Measurements from ENCODE around the gene CDC25B. TPM values are rescaled to one million over a fixed set of nuclear protein-coding genes. Genes with fewer than 3 reads are reported as not detected.

Gene CDC25B
- total RNA-seq, 1 experiment from 2014 or later, result 69.6 TPM

GRCh38 chr20:3784863-3785239 lies 11.3 kb upstream of the CDC25B start:
- Mint-ChIP-seq H3K4me1 (ENCODE audit: low read depth, unreplicated experiment) (peaks cover 31% of the 10 kb centered on the region), H3K27ac (ENCODE audit: unreplicated experiment) (peak overlapping the region; percentile 44), H3K36me3 (ENCODE audit: insufficient read depth, unreplicated experiment) (peaks cover 42% of the 10 kb centered on the region), H3K27me3 (ENCODE audit: unreplicated experiment) (peaks cover 11% of the 10 kb centered on the region), H3K4me3 (ENCODE audit: low read depth, unreplicated experiment) (no peak overlapping the region), H3K9me3 (ENCODE audit: low read depth, unreplicated experiment) (no peaks in the 10 kb centered on the region)
- no TSS peak for BruUV-seq (replicated peaks)
- CTCF ChIA-PET, result interaction anchor here (3.2 kb wide), 1 partner anchor 35 kb away, joined by 25 read pairs; the partner anchor contains the start of gene AP5S1
- no peak for DNase-seq
- TF ChIP-seq, protein P1, sequence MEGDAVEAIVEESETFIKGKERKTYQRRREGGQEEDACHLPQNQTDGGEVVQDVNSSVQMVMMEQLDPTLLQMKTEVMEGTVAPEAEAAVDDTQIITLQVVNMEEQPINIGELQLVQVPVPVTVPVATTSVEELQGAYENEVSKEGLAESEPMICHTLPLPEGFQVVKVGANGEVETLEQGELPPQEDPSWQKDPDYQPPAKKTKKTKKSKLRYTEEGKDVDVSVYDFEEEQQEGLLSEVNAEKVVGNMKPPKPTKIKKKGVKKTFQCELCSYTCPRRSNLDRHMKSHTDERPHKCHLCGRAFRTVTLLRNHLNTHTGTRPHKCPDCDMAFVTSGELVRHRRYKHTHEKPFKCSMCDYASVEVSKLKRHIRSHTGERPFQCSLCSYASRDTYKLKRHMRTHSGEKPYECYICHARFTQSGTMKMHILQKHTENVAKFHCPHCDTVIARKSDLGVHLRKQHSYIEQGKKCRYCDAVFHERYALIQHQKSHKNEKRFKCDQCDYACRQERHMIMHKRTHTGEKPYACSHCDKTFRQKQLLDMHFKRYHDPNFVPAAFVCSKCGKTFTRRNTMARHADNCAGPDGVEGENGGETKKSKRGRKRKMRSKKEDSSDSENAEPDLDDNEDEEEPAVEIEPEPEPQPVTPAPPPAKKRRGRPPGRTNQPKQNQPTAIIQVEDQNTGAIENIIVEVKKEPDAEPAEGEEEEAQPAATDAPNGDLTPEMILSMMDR (IDR thresholded peaks at IDR 0.05; ENCODE audit: unreplicated experiment), result no peak
- intact Hi-C loops (cut with micrococcal nuclease; ENCODE audit: unreplicated experiment), result no loop called here

GRCh38 chr20:3785240-3786125 lies 10.6 kb upstream of the CDC25B start:
- DNase-seq, result no peak
- Mint-ChIP-seq H3K4me3 (ENCODE audit: low read depth, unreplicated experiment) (peak overlapping the region; percentile 50), H3K4me1 (ENCODE audit: low read depth, unreplicated experiment) (peaks cover 27% of the 10 kb centered on the region), H3K36me3 (ENCODE audit: insufficient read depth, unreplicated experiment) (peaks cover 42% of the 10 kb centered on the region), H3K27ac (ENCODE audit: unreplicated experiment) (no peak overlapping the region), H3K9me3 (ENCODE audit: low read depth, unreplicated experiment) (no peaks in the 10 kb centered on the region), H3K27me3 (ENCODE audit: unreplicated experiment) (peaks cover 5% of the 10 kb centered on the region)
- intact Hi-C loops (cut with micrococcal nuclease; ENCODE audit: unreplicated experiment), result loop anchor here (2.0 kb wide), 1 partner anchor 35 kb away; the partner anchor contains the start of gene AP5S1
- TSS peak; percentile 61 for BruUV-seq (replicated peaks)
- TF ChIP-seq, protein P1 (IDR thresholded peaks at IDR 0.05; ENCODE audit: unreplicated experiment), result no peak
- CTCF ChIA-PET, result interaction anchor here (3.2 kb wide), 1 partner anchor 34 kb away, joined by 25 read pairs; the partner anchor contains the start of gene AP5S1

DNA sequence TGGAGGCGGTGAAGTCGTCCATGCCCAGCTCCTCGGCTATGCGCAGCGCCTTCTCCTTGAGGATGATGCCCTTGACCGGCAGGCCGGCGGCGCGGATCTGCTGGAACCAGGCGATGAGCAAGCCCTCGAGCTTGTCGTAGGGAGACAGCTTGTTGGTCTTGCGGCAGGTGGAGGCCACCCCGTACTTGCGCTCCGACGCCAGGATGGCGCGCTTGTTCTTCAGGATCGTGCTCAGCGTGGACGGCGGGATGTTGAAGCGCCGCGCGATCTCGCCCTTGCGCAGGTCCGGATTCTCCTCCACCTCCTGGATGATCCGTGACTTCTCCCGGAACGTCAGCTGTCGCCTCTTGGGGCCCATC lies 10.0 kb upstream of the CDC25B start:
- intact Hi-C loops (cut with micrococcal nuclease; ENCODE audit: unreplicated experiment), result loop anchor here (2.0 kb wide), 1 partner anchor 35 kb away; the partner anchor contains the start of gene AP5S1
- Mint-ChIP-seq H3K36me3 (ENCODE audit: insufficient read depth, unreplicated experiment) (peaks cover 37% of the 10 kb centered on the region), H3K27ac (ENCODE audit: unreplicated experiment) (no peak overlapping the region), H3K27me3 (ENCODE audit: unreplicated experiment) (no peaks in the 10 kb centered on the region), H3K4me1 (ENCODE audit: low read depth, unreplicated experiment) (peaks cover 21% of the 10 kb centered on the region), H3K9me3 (ENCODE audit: low read depth, unreplicated experiment) (no peaks in the 10 kb centered on the region), H3K4me3 (ENCODE audit: low read depth, unreplicated experiment) (peak overlapping the region; percentile 50)
- TF ChIP-seq, protein P1 (IDR thresholded peaks at IDR 0.05; ENCODE audit: unreplicated experiment), result no peak
- no TSS peak for BruUV-seq (replicated peaks)
- CTCF ChIA-PET, result interaction anchor here (0.6 to 3.2 kb wide), 3 partner anchors 27 to 61 kb away, joined by 3 to 25 read pairs (median 3); partner anchors contain the start of genes AP5S1 and MAVS
- DNase-seq, result no peak

- Mint-ChIP-seq H3K4me3 (ENCODE audit: low read depth, unreplicated experiment) (peak within 1 kb of the TSS; percentile 50), H3K36me3 (ENCODE audit: insufficient read depth, unreplicated experiment) (peaks cover 30% of the 10 kb centered on the region), H3K9me3 (ENCODE audit: low read depth, unreplicated experiment) (no peaks in the 10 kb centered on the region), H3K4me1 (ENCODE audit: low read depth, unreplicated experiment) (peaks cover 21% of the 10 kb centered on the region), H3K27me3 (ENCODE audit: unreplicated experiment) (no peaks in the 10 kb centered on the region), H3K27ac (ENCODE audit: unreplicated experiment) (no peak within 1 kb of the TSS)
- no TSS peak for BruUV-seq (replicated peaks)
- intact Hi-C loops (cut with micrococcal nuclease; ENCODE audit: unreplicated experiment), result loop anchor here (2.0 kb wide), 1 partner anchor 34 kb away; the partner anchor contains the start of gene AP5S1
- CTCF ChIA-PET, result interaction anchor here (0.6 to 3.2 kb wide), 5 partner anchors 9 to 68 kb away, joined by 3 to 25 read pairs (median 3); partner anchors contain the start of genes AP5S1, CDC25B and MAVS
- TF ChIP-seq, protein P1 (IDR thresholded peaks at IDR 0.05; ENCODE audit: unreplicated experiment), result peak; percentile 73
- DNase-seq, result peak; percentile 94
Measured at GRCh38 chr20:3786665-3787323, 9.3 kb upstream of the CDC25B start, which contains the start of gene CENPB. Gene CENPB, minus strand, starts transcription at chr20:3786740. Its CDS starts 257 bp downstream, at chr20:3786483.
